Right cardiac atrium (tissue), 5 donors: ENCODE results near the gene KNSTRN. TPM values are rescaled to one million over a fixed set of nuclear protein-coding genes. Genes with fewer than 3 reads are reported as not detected.

Experiments used
- ATAC-seq, 2 donors: fragments of 200-7000 bp; cut with Tn5 transposase; one replicate each; pipeline versions ENCODE4 v1.8.0 to v1.9.1; 2020; ENCODE audit warnings: moderate library complexity in 2 of 2, mild to moderate bottlenecking in 1 of 2
- DNase-seq, 3 donors: peaks; one replicate each; pipeline ENCODE4 v3.0.0-alpha.2; 2020
- H3K27ac ChIP-seq: one replicate; pipeline ENCODE4 v1.5.1; 2013; ENCODE audit warnings: mild to moderate bottlenecking, low read length, control low read depth, moderate library complexity
- H3K27me3 ChIP-seq: one replicate; pipeline ENCODE4 v1.6.1; 2013; ENCODE audit not compliant: control insufficient read depth, insufficient read depth
- H3K4me1 ChIP-seq: one replicate; pipeline ENCODE4 v1.6.1; 2013; ENCODE audit warnings: low read length; ENCODE audit not compliant: control insufficient read depth, insufficient read depth
- H3K4me3 ChIP-seq: one replicate; pipeline ENCODE4 v1.5.1; 2013; ENCODE audit warnings: low read length, control low read depth
- H3K9me3 ChIP-seq: one replicate; pipeline ENCODE4 v1.6.1; 2013; ENCODE audit warnings: low read length; ENCODE audit not compliant: control insufficient read depth
- WGBS: extraction: QIAGEN DNeasy Blood & Tissue Kit; methylation state at CpG from one replicate; pipeline ENCODE4 v1.1.7; 2013; 5-methylcytosine and 5-hydroxymethylcytosine counted together
- intact Hi-C, 4 donors: fragments of 100-400 bp; cut with DNase I; formaldehyde crosslinking; loops; one replicate each; pipeline versions ENCODE4 v1.11.0 to v1.14.0; 2022 to 2023
- polyA plus RNA-seq: library from polyadenylated mRNA; stranded (reverse); fragments of 200-250 nt; gene quantifications from one replicate; pipeline ENCODE4 v1.2.3, GENCODE V29; 2013
- total RNA-seq, 4 donors: library from RNA; stranded (reverse); fragmentation: NEBNext Ultra II Directional; extraction: Animal tissue kit (Norgen Biotek cat#: 25700); gene quantifications; one replicate each; pipeline ENCODE4 v1.2.1, GENCODE V29; 2021
- donor health status: healthy with polysubstance abuse.
- donor health status: DM: no; HTN: yes; CAD: no.
- donor health status: DM: no; HTN: no; CAD: no.
- donor health status: DM: no; HTN: yes; CAD: no; lungs with severe emphysema.
- donor health status: DM: yes; HTN: yes; CAD: no.

KNSTRN gene
- total and polyA plus RNA-seq, 5 donors = 8.9 to 10.0 (median 9.4) TPM

- 37% methylated on average over 3 of the region's 3 CpGs for WGBS
- peak; percentile 34 to 45 for ATAC-seq
- Histone ChIP-seq H3K4me1 (no peaks in the 10 kb centered on the region), H3K4me3 (no peak overlapping the region), H3K27ac (peak overlapping the region; percentile 6), H3K27me3 (no peaks in the 10 kb centered on the region), H3K9me3 (no peaks in the 10 kb centered on the region)
- intact Hi-C loops = loop anchor here in 3 of 4 donors (2.0 to 10.0 kb wide), 5 partner anchors 56 to 143 kb away; partner anchors contain the start of genes INAFM2 (in 2 of the 3) and CCDC9B (in 1 of the 3)
- DNase-seq = peak in 1 of 3 donors; percentile 76
Measured at GRCh38 chr15:40420793-40421192, 38.3 kb downstream of the KNSTRN start.

- H3K27ac ChIP-seq = peak overlapping the region; percentile 24
- no peaks in the 10 kb centered on the region for H3K4me1 ChIP-seq
- DNase-seq (peak; percentile 79 to 93 (median 93)), ATAC-seq (peak; percentile 90 to 93)
- intact Hi-C loops = loop anchor here in 3 of 4 donors (2.0 to 10.0 kb wide), 5 partner anchors 57 to 144 kb away; partner anchors contain the start of genes INAFM2 (in 2 of the 3) and CCDC9B (in 1 of the 3)
- WGBS = 12% methylated on average over 31 of the region's 31 CpGs
- no peaks in the 10 kb centered on the region for H3K9me3 ChIP-seq
- H3K4me3 ChIP-seq = no peak overlapping the region
- H3K27me3 ChIP-seq = no peaks in the 10 kb centered on the region
Measured at GRCh38 chr15:40421246-40422157, 39.0 kb downstream of the KNSTRN start.

- ATAC-seq (no peak), DNase-seq (no peak)
- H3K4me1 ChIP-seq = no peaks in the 10 kb centered on the region
- H3K27me3 ChIP-seq = no peaks in the 10 kb centered on the region
- H3K9me3 ChIP-seq = no peaks in the 10 kb centered on the region
- WGBS = 88% methylated on average over 6 of the region's 6 CpGs
- intact Hi-C loops = loop anchor here in 3 of 4 donors (2.0 to 10.0 kb wide), 5 partner anchors 60 to 147 kb away; partner anchors contain the start of genes INAFM2 (in 2 of the 3) and CCDC9B (in 1 of the 3)
- no peak overlapping the region for H3K27ac ChIP-seq
- no peak overlapping the region for H3K4me3 ChIP-seq
Measured at GRCh38 chr15:40424483-40425115, 42.1 kb downstream of the KNSTRN start.

- H3K9me3 ChIP-seq = no peaks in the 10 kb centered on the region
Measured at GRCh38 chr15:40425681-40426080, 43.2 kb downstream of the KNSTRN start.

GRCh38 chr15:40427188-40427587 is 44.7 kb downstream of the KNSTRN start:
- 83% methylated on average over 9 of the region's 9 CpGs for WGBS
- H3K27ac ChIP-seq = no peak overlapping the region
- ATAC-seq (no peak), DNase-seq (no peak)
- H3K4me1 ChIP-seq = no peaks in the 10 kb centered on the region
- no peak overlapping the region for H3K4me3 ChIP-seq
- H3K9me3 ChIP-seq = no peaks in the 10 kb centered on the region
- intact Hi-C loops = loop anchor here in 1 of 4 donors (10.0 kb wide), 1 partner anchor 62 kb away; no protein-coding TSS in a partner anchor
- H3K27me3 ChIP-seq = no peaks in the 10 kb centered on the region

More at GRCh38 chr15:40425681-40426080, 43.2 kb downstream of the KNSTRN start:
- no peak overlapping the region for H3K4me3 ChIP-seq
- WGBS = 95% methylated on average over 5 of the region's 5 CpGs
- intact Hi-C loops = loop anchor here in 2 of 4 donors (2.0 to 10.0 kb wide), 2 partner anchors 61 to 147 kb away; no protein-coding TSS in a partner anchor
- ATAC-seq (no peak), DNase-seq (no peak)
- H3K27me3 ChIP-seq = no peaks in the 10 kb centered on the region
- H3K27ac ChIP-seq = no peak overlapping the region
- no peaks in the 10 kb centered on the region for H3K4me1 ChIP-seq

GRCh38 chr15:40428185-40428584 is 45.7 kb downstream of the KNSTRN start:
- H3K27ac ChIP-seq = no peak overlapping the region
- 91% methylated on average over 4 of the region's 4 CpGs for WGBS
- DNase-seq = no peak
- no peak for ATAC-seq
- H3K9me3 ChIP-seq = no peaks in the 10 kb centered on the region
- no peak overlapping the region for H3K4me3 ChIP-seq
- no peaks in the 10 kb centered on the region for H3K27me3 ChIP-seq
- intact Hi-C loops = loop anchor here in 1 of 4 donors (10.0 kb wide), 1 partner anchor 63 kb away; no protein-coding TSS in a partner anchor
- no peaks in the 10 kb centered on the region for H3K4me1 ChIP-seq

GRCh38 chr15:40429068-40429710 is 46.7 kb downstream of the KNSTRN start:
- 77% methylated on average over 10 of the region's 10 CpGs for WGBS
- intact Hi-C loops = loop anchor here in 1 of 4 donors (10.0 kb wide), 1 partner anchor 64 kb away; no protein-coding TSS in a partner anchor

GRCh38 chr15:40430271-40430805 is 47.8 kb downstream of the KNSTRN start:
- DNase-seq (no peak), ATAC-seq (no peak)
- Histone ChIP-seq H3K4me3 (no peak overlapping the region), H3K27me3 (no peaks in the 10 kb centered on the region), H3K9me3 (no peaks in the 10 kb centered on the region), H3K27ac (no peak overlapping the region), H3K4me1 (no peaks in the 10 kb centered on the region)
- 65% methylated on average over 10 of the region's 10 CpGs for WGBS
- intact Hi-C loops = no loop called here

More at GRCh38 chr15:40429068-40429710, 46.7 kb downstream of the KNSTRN start:
- no peak for ATAC-seq
- H3K27ac ChIP-seq = no peak overlapping the region
- H3K4me3 ChIP-seq = no peak overlapping the region
- H3K27me3 ChIP-seq = no peaks in the 10 kb centered on the region
- H3K9me3 ChIP-seq = no peaks in the 10 kb centered on the region
- no peak for DNase-seq
- H3K4me1 ChIP-seq = no peaks in the 10 kb centered on the region

GRCh38 chr15:40435023-40435709 is 52.6 kb downstream of the KNSTRN start:
- intact Hi-C loops = no loop called here
- Histone ChIP-seq H3K27me3 (no peaks in the 10 kb centered on the region), H3K27ac (no peak overlapping the region), H3K9me3 (no peaks in the 10 kb centered on the region), H3K4me1 (no peaks in the 10 kb centered on the region), H3K4me3 (no peak overlapping the region)
- DNase-seq = peak in 1 of 3 donors; percentile 21
- WGBS = 49% methylated on average over 20 of the region's 20 CpGs
- no peak for ATAC-seq

GRCh38 chr15:40435710-40436089 is 53.2 kb downstream of the KNSTRN start:
- DNase-seq = peak in 1 of 3 donors; percentile 64

More at GRCh38 chr15:40435710-40436089, 53.2 kb downstream of the KNSTRN start:
- H3K27me3 ChIP-seq = no peaks in the 10 kb centered on the region
- intact Hi-C loops = no loop called here
- H3K4me3 ChIP-seq = peak overlapping the region; percentile 34
- no peak for ATAC-seq
- 11% methylated on average over 15 of the region's 15 CpGs for WGBS
- H3K9me3 ChIP-seq = no peaks in the 10 kb centered on the region
- H3K27ac ChIP-seq = no peak overlapping the region
- no peaks in the 10 kb centered on the region for H3K4me1 ChIP-seq
